Measurements from ENCODE around the gene OR4M1.
"Not testable (repeated sequence)": the region's sequence is repeated elsewhere in the genome, so short reads cannot be mapped to it uniquely, and the experiment has no call there.

Gene OR4M1

GRCh38 chr14:19743256-19743655 lies 30.0 kb upstream of the OR4M1 start, which contains the start of gene OR4Q3:
Gene OR4Q3 (plus strand): TSS chr14:19743571.
- H3K4me3 ChIP-seq (ENCODE audit: low read depth, low read length, poor library complexity, severe bottlenecking) = no peak within 1 kb of the TSS
- H3K9me3 ChIP-seq (ENCODE audit: low read length) = no peaks in the 10 kb centered on the region
- TF ChIP-seq EZH2 (IDR thresholded peaks at IDR 0.05; ENCODE audit: borderline replicate concordance, low read length) (no peak), CTCF (IDR thresholded peaks at IDR 0.05; ENCODE audit: low read length) (no peak)
- no peak within 1 kb of the TSS for H3K9ac ChIP-seq (ENCODE audit: low read length)
- H2AFZ ChIP-seq (ENCODE audit: low read length) = no peak within 1 kb of the TSS
- H3F3A ChIP-seq (ENCODE audit: insufficient read depth, low read length) = no peaks in the 10 kb centered on the region
- no peaks in the 10 kb centered on the region for H3K36me3 ChIP-seq (ENCODE audit: insufficient read depth, low read length)
- H3K27ac ChIP-seq (ENCODE audit: low read depth, low read length, poor library complexity, severe bottlenecking) = no peak within 1 kb of the TSS
- H3K4me2 ChIP-seq (ENCODE audit: low read length) = no peak within 1 kb of the TSS
- no peaks in the 10 kb centered on the region for H4K20me1 ChIP-seq (ENCODE audit: insufficient read depth, low read length)
- H3K4me1 ChIP-seq (ENCODE audit: insufficient read depth, low read length, severe bottlenecking) = no peaks in the 10 kb centered on the region
- H3K9me2 ChIP-seq (ENCODE audit: low read depth, low read length) = no peaks in the 10 kb centered on the region
- no peaks in the 10 kb centered on the region for H3K79me2 ChIP-seq (ENCODE audit: insufficient read depth, low read length)
- H3K27me3 ChIP-seq (ENCODE audit: insufficient read depth, low read length) = no peaks in the 10 kb centered on the region

GRCh38 chr14:19752316-19752715 lies 21.0 kb upstream of the OR4M1 start:
- H4K20me1 ChIP-seq (ENCODE audit: insufficient read depth, low read length); H3K4me3 ChIP-seq (ENCODE audit: low read depth, low read length, poor library complexity, severe bottlenecking); H3K9ac ChIP-seq (ENCODE audit: low read length); H3K4me1 ChIP-seq (ENCODE audit: insufficient read depth, low read length, severe bottlenecking); H3K79me2 ChIP-seq (ENCODE audit: insufficient read depth, low read length); H3K4me2 ChIP-seq (ENCODE audit: low read length); H2AFZ ChIP-seq (ENCODE audit: low read length); H3K27ac ChIP-seq (ENCODE audit: low read depth, low read length, poor library complexity, severe bottlenecking); H3K9me2 ChIP-seq (ENCODE audit: low read depth, low read length); H3K27me3 ChIP-seq (ENCODE audit: insufficient read depth, low read length); H3K36me3 ChIP-seq (ENCODE audit: insufficient read depth, low read length); H3K9me3 ChIP-seq (ENCODE audit: low read length); H3F3A ChIP-seq (ENCODE audit: insufficient read depth, low read length): not testable (repeated sequence)

- Histone ChIP-seq H3K27ac (ENCODE audit: low read depth, low read length, poor library complexity, severe bottlenecking) (no peak overlapping the region), H3K9me3 (ENCODE audit: low read length) (no peaks in the 10 kb centered on the region), H3K9ac (ENCODE audit: low read length) (no peak overlapping the region), H3K27me3 (ENCODE audit: insufficient read depth, low read length) (no peaks in the 10 kb centered on the region), H3K4me1 (ENCODE audit: insufficient read depth, low read length, severe bottlenecking) (no peaks in the 10 kb centered on the region), H3F3A (ENCODE audit: insufficient read depth, low read length) (no peaks in the 10 kb centered on the region), H3K9me2 (ENCODE audit: low read depth, low read length) (no peaks in the 10 kb centered on the region; the same call in 1 of the 2 replicates), H4K20me1 (ENCODE audit: insufficient read depth, low read length) (no peaks in the 10 kb centered on the region), H3K79me2 (ENCODE audit: insufficient read depth, low read length) (no peaks in the 10 kb centered on the region), H3K4me3 (ENCODE audit: low read depth, low read length, poor library complexity, severe bottlenecking) (no peak overlapping the region), H3K36me3 (ENCODE audit: insufficient read depth, low read length) (no peaks in the 10 kb centered on the region), H2AFZ (ENCODE audit: low read length) (no peak overlapping the region), H3K4me2 (ENCODE audit: low read length) (no peak overlapping the region)
- no peak for TF ChIP-seq CTCF (IDR thresholded peaks at IDR 0.05; ENCODE audit: low read length)
- no peak for TF ChIP-seq EZH2 (IDR thresholded peaks at IDR 0.05; ENCODE audit: borderline replicate concordance, low read length)
Observed at GRCh38 chr14:19754172-19754571, 19.1 kb upstream of the OR4M1 start.

- not testable (repeated sequence) for H3K27ac ChIP-seq (ENCODE audit: low read depth, low read length, poor library complexity, severe bottlenecking); H3F3A ChIP-seq (ENCODE audit: insufficient read depth, low read length); H3K9me2 ChIP-seq (ENCODE audit: low read depth, low read length); H3K4me1 ChIP-seq (ENCODE audit: insufficient read depth, low read length, severe bottlenecking); H3K9ac ChIP-seq (ENCODE audit: low read length); H3K4me2 ChIP-seq (ENCODE audit: low read length); H3K27me3 ChIP-seq (ENCODE audit: insufficient read depth, low read length); H3K4me3 ChIP-seq (ENCODE audit: low read depth, low read length, poor library complexity, severe bottlenecking); H3K9me3 ChIP-seq (ENCODE audit: low read length); H4K20me1 ChIP-seq (ENCODE audit: insufficient read depth, low read length); H3K36me3 ChIP-seq (ENCODE audit: insufficient read depth, low read length); H3K79me2 ChIP-seq (ENCODE audit: insufficient read depth, low read length); H2AFZ ChIP-seq (ENCODE audit: low read length)
Observed at GRCh38 chr14:19771491-19771890, 1.8 kb upstream of the OR4M1 start.
